A549 (cell line): ENCODE results near the gene TMEM222. TPM values are rescaled to one million over a fixed set of nuclear protein-coding genes. Genes with fewer than 3 reads are reported as not detected.
A peak's percentile ranks its signal among the peaks of the same experiment; 100 is the strongest.

Experiments
- ATAC-seq, 2 experiments: fragments of 200-7000 bp in 1 of 2; fragments of >200 bp in 1 of 2; cut with Nextera tagmentation in 1 of 2; cut with Tn5 transposase in 1 of 2; 3 replicates each; pipeline versions ENCODE4 v1.8.0 to v1.9.1; 2018 to 2020; ENCODE audit warnings: mild to moderate bottlenecking in 1 of 2, moderate library complexity in 1 of 2
- CTCF ChIA-PET: fragments of 300-600 bp; sonication (Branson Sonifier 250); formaldehyde crosslinking; extraction: SDS; loops from one replicate; lab custom pipeline; 2021; ENCODE audit warnings: antibody characterized with exemption, inconsistent platforms; lab: Yijun Ruan, JAX
- POLR2A ChIA-PET: fragments of 350-600 bp; formaldehyde crosslinking; extraction: SDS; loops from one replicate; lab custom pipeline; 2021; ENCODE audit warnings: antibody characterized with exemption, inconsistent platforms; lab: Yijun Ruan, JAX
- DNase-seq, 2 experiments: peaks; one replicate each; pipeline versions ENCODE4 v3.0.0 to v3.0.0-alpha.2; 2011 to 2016; ENCODE audit warnings: low read depth in 1 of 2, low spot score in 1 of 2
- FAIRE-seq: peaks from 2 replicates; lab custom pipeline; 2011; peaks lifted over from hg19 to GRCh38; lab: Jason Lieb, UNC
- H3K27ac ChIP-seq, 2 experiments: fragments of >200 bp; sonication (Bioruptor Twin); formaldehyde crosslinking; 3 replicates each; pipeline ENCODE4 v1.5.1; 2016 to 2017
- H3K4me1 ChIP-seq: fragments of >200 bp; sonication (Bioruptor Twin); formaldehyde crosslinking; 3 replicates; pipeline ENCODE4 v1.6.1; 2016
- H3K4me2 ChIP-seq: fragments of >200 bp; sonication (Bioruptor Twin); formaldehyde crosslinking; 3 replicates; pipeline ENCODE4 v1.6.1; 2016
- H3K4me3 ChIP-seq: fragments of >200 bp; sonication (Bioruptor Twin); formaldehyde crosslinking; 3 replicates; pipeline ENCODE4 v1.5.1; 2016
- H3K9me3 ChIP-seq: fragments of >200 bp; sonication (Bioruptor Twin); formaldehyde crosslinking; 3 replicates; pipeline ENCODE4 v1.6.1; 2016
- ATOH8 ChIP-seq: fragments of 250-450 bp; sonication (Bioruptor Pico); IDR thresholded peaks from 2 replicates; pipeline ENCODE4 v1.5.0; 2020; ENCODE audit warnings: low read depth, mild to moderate bottlenecking, moderate library complexity
- CBX2 ChIP-seq: fragments of 200-600 bp; sonication (generic); IDR thresholded peaks from 2 replicates; pipeline ENCODE4 v1.6.1; 2016; ENCODE audit warnings: low read depth, mild to moderate bottlenecking, borderline replicate concordance
- CHD2 ChIP-seq: fragments of 150-350 bp; IDR thresholded peaks from 2 replicates; pipeline ENCODE4 v1.6.1; 2014; ENCODE audit warnings: low read length; ENCODE audit not compliant: partially characterized antibody
- CHD4 ChIP-seq: fragments of 200-600 bp; sonication (generic); IDR thresholded peaks from 2 replicates; pipeline ENCODE4 v1.6.1; 2016; ENCODE audit warnings: antibody characterized with exemption, mild to moderate bottlenecking, borderline replicate concordance
- E2F6 ChIP-seq: IDR thresholded peaks from 2 replicates; pipeline ENCODE4 v1.6.1; 2012; ENCODE audit warnings: low read depth, borderline replicate concordance
- ESRRA ChIP-seq: fragments of 150-350 bp; IDR thresholded peaks from 2 replicates; pipeline ENCODE4 v1.6.1; 2014; ENCODE audit warnings: mild to moderate bottlenecking, low read length, borderline replicate concordance
- HDAC2 ChIP-seq: fragments of 200-600 bp; sonication (generic); IDR thresholded peaks from 2 replicates; pipeline ENCODE4 v1.6.1; 2016
- KDM5A ChIP-seq: fragments of 200-600 bp; sonication (generic); IDR thresholded peaks from 2 replicates; pipeline ENCODE4 v1.6.1; 2016; ENCODE audit warnings: antibody characterized with exemption, mild to moderate bottlenecking
- MAX ChIP-seq: IDR thresholded peaks from 2 replicates; pipeline ENCODE4 v1.6.1; 2012
- MAZ ChIP-seq: fragments of 150-350 bp; IDR thresholded peaks from 2 replicates; pipeline ENCODE4 v1.6.1; 2014; ENCODE audit warnings: antibody characterized with exemption, low read depth, low read length, borderline replicate concordance
- MYC ChIP-seq: IDR thresholded peaks from 2 replicates; pipeline ENCODE4 v1.6.1; 2012; ENCODE audit warnings: mild to moderate bottlenecking, inconsistent platforms, low read length, improper control_type of control experiment, borderline replicate concordance
- NFE2L2 ChIP-seq: fragments of 150-350 bp; conservative IDR thresholded peaks from 2 replicates; pipeline ENCODE4 v1.6.1; 2014; ENCODE audit warnings: low read length
- PBX3 ChIP-seq: IDR thresholded peaks from 2 replicates; pipeline ENCODE4 v1.6.1; 2012
- RCOR1 ChIP-seq: fragments of 150-350 bp; IDR thresholded peaks from 2 replicates; pipeline ENCODE4 v1.6.1; 2014; ENCODE audit warnings: antibody characterized with exemption, low read length, low read depth
- REST ChIP-seq: fragments of 200-600 bp; sonication (generic); IDR thresholded peaks from 2 replicates; pipeline ENCODE4 v1.6.1; 2016; ENCODE audit warnings: antibody characterized with exemption, mild to moderate bottlenecking, moderate library complexity
- RFX5 ChIP-seq: fragments of 450-650 bp; IDR thresholded peaks from 2 replicates; pipeline ENCODE4 v1.7.1; 2014; ENCODE audit warnings: antibody characterized with exemption, mild to moderate bottlenecking, moderate library complexity
- SREBF2 ChIP-seq: fragments of 450-650 bp; IDR thresholded peaks from 2 replicates; pipeline ENCODE4 v1.6.1; 2014; ENCODE audit warnings: mild to moderate bottlenecking, moderate library complexity
- TFCP2L1 ChIP-seq: fragments of 250-450 bp; sonication (Bioruptor Pico); IDR thresholded peaks from 2 replicates; pipeline ENCODE4 v1.5.0; 2021; ENCODE audit warnings: mild to moderate bottlenecking
- ZNF302 ChIP-seq: fragments of 250-450 bp; sonication (Bioruptor Pico); IDR thresholded peaks from 2 replicates; pipeline ENCODE4 v1.9.0; 2021; ENCODE audit warnings: inconsistent platforms, mild to moderate bottlenecking, moderate library complexity
- ZSCAN20 ChIP-seq: fragments of 250-450 bp; sonication (Bioruptor Pico); IDR thresholded peaks from 2 replicates; pipeline ENCODE4 v1.8.0; 2022; ENCODE audit warnings: mild to moderate bottlenecking, moderate library complexity
- WGBS: methylation state at CpG from one replicate; pipeline ENCODE4 v1.1.6; 2017; ENCODE audit errors: missing lambda C conversion rate; 5-methylcytosine and 5-hydroxymethylcytosine counted together
- polyA plus RNA-seq, 4 experiments: library from polyadenylated mRNA; depleted of rRNA in 3 of 4; stranded (reverse); fragments of >200 nt; fragmentation: RNase III in 1 of 4; extraction: RNeasy Plus Mini Kit Qiagen cat#74134 plus additional on column Dnase treatment in 1 of 4; gene quantifications; 2 replicates in 3 of 4; 3 replicates in 1 of 4; pipeline ENCODE4 v1.2.3, GENCODE V29; 2011 to 2017

The TMEM222 gene
- polyA plus RNA-seq, 2 of the 4 experiments (the other 2 are of a cell fraction), result 28.4 to 30.0 TPM

GRCh38 chr1:27339213-27339612 is 17.2 kb downstream of the TMEM222 start:
- POLR2A ChIA-PET, result no interaction called here
- WGBS, result 69% methylated on average over 5 of the region's 5 CpGs
- Histone ChIP-seq H3K9me3 (no peaks in the 10 kb centered on the region), H3K4me3 (no peak overlapping the region), H3K4me2 (no peak overlapping the region), H3K27ac (no peak overlapping the region), H3K4me1 (peaks cover 18% of the 10 kb centered on the region)
- ATAC-seq (no peak), DNase-seq (no peak), FAIRE-seq (no peak)
- TF ChIP-seq ZNF302 (CRISPR knock-in tag) (no peak), RCOR1 (no peak), NFE2L2 (no peak), MYC (no peak), SREBF2 (no peak), CHD2 (no peak), CBX2 (no peak), CHD4 (no peak), ESRRA (no peak), E2F6 (no peak), MAX (no peak)
- CTCF ChIA-PET, result interaction anchor here (4.7 to 11.8 kb wide), 2 partner anchors 15 to 38 kb away, joined by 21 to 134 read pairs; no protein-coding TSS in a partner anchor

DNA sequence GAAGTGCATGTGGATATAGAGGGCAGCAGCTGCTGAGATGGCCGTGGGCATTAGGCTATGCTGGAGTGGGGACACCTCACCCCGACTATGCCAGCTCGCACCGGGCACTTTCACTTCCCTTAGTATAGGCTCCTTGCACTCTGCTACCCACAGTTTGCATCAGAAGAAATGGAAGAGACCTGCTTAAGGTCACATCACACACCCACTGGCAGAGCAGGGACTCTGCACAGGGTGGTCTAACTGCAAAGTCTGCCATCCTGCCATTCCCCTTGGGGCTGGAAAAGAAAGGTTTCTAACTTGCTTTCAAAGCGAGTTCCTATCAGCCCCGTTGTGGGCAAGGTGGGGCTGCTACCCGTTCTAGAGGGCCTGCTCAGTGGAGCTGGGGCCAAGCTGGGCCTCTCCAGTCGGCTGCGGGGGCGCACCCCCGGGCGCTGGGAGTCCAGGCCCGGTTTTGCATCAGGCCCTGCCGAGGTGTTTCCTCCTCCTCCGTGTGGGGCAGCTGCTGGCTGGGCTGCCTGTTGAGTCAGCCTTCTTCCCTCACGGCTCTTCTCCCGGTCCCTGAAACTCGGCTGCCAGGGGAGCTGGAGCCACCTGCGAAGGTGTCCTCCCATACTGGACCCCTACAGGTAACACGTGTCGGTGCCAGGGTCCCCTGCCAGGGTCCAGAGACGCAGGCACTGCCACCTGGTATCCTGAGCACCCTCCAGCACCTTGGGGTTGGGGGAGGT is 19.7 kb downstream of the TMEM222 start, which contains the start of gene SYTL1:
TSS of gene SYTL1 (plus strand) at position 498 of the 728 bp plus-strand sequence. CDS start 3,313 bp downstream, outside the sequence.
- POLR2A ChIA-PET, result interaction anchor here (1.4 kb wide), 1 partner anchor 19 kb away, joined by 3 read pairs; no protein-coding TSS in a partner anchor
- Histone ChIP-seq H3K4me2 (peak within 1 kb of the TSS; percentile 70), H3K4me3 (peak within 1 kb of the TSS; percentile 19; the same call in 2 of the 3 replicates), H3K4me1 (peaks cover 18% of the 10 kb centered on the region), H3K27ac (peak within 1 kb of the TSS; percentile 57 to 80), H3K9me3 (no peaks in the 10 kb centered on the region)
- ATAC-seq (peak; percentile 81 to 84), FAIRE-seq (no peak), DNase-seq (peak; percentile 38 to 56)
- CTCF ChIA-PET, result interaction anchor here (0.9 to 11.8 kb wide), 5 partner anchors 9 to 50 kb away, joined by 3 to 134 read pairs (median 21); no protein-coding TSS in a partner anchor
- no peak for TF ChIP-seq CHD4
- no peak for TF ChIP-seq ZSCAN20 (CRISPR knock-in tag)
- TF ChIP-seq CHD2, result no peak
- TF ChIP-seq TFCP2L1 (CRISPR knock-in tag), result no peak
- no peak for TF ChIP-seq ATOH8 (CRISPR knock-in tag)
- no peak for TF ChIP-seq REST
- no peak for TF ChIP-seq HDAC2
- no peak for TF ChIP-seq MYC
- TF ChIP-seq KDM5A, result no peak
- no peak for TF ChIP-seq MAZ
- no peak for TF ChIP-seq ESRRA
- TF ChIP-seq PBX3, result no peak
- no peak for TF ChIP-seq RFX5
- 61% methylated on average over 3 of the region's 22 CpGs for WGBS
